ENCODE measurements around the gene BTBD2.

BTBD2 gene

GRCh38 chr19:1981253-1981652, 34.3 kb downstream of the BTBD2 start:
- DNase-seq, result no peak

- DNase-seq, result no peak
Observed at GRCh38 chr19:1980809-1981181, 34.7 kb downstream of the BTBD2 start.

- DNase-seq, result no peak
Observed at GRCh38 chr19:1980091-1980808, 35.3 kb downstream of the BTBD2 start.

- no peak for DNase-seq
Observed at GRCh38 chr19:1979642-1980041, 35.9 kb downstream of the BTBD2 start.

- DNase-seq, result no peak
Observed at GRCh38 chr19:1979017-1979416, 36.5 kb downstream of the BTBD2 start.

- no peak for DNase-seq
Observed at GRCh38 chr19:1978346-1978894, 37.1 kb downstream of the BTBD2 start.

- no peak for DNase-seq
Observed at GRCh38 chr19:1977120-1977519, 38.4 kb downstream of the BTBD2 start.

- DNase-seq, result no peak
Observed at GRCh38 chr19:1975162-1975480, 40.4 kb downstream of the BTBD2 start.

- DNase-seq, result no peak
Observed at GRCh38 chr19:1974381-1975161, 40.9 kb downstream of the BTBD2 start.

- DNase-seq, result no peak
Observed at GRCh38 chr19:1970806-1971502, 44.6 kb downstream of the BTBD2 start.

GRCh38 chr19:1970003-1970805, 45.3 kb downstream of the BTBD2 start:
- no peak for DNase-seq

- DNase-seq, result no peak
Observed at GRCh38 chr19:1969176-1970002, 46.1 kb downstream of the BTBD2 start.

- DNase-seq, result no peak
Observed at GRCh38 chr19:1968279-1969175, 47.0 kb downstream of the BTBD2 start.

GRCh38 chr19:1967087-1967608, 48.4 kb downstream of the BTBD2 start:
- no peak for DNase-seq

- DNase-seq, result no peak
Observed at GRCh38 chr19:1962674-1963073, 52.8 kb downstream of the BTBD2 start.

- no peak for DNase-seq
Observed at GRCh38 chr19:1961000-1961883, 54.3 kb downstream of the BTBD2 start.

GRCh38 chr19:1959928-1960589, 55.5 kb downstream of the BTBD2 start:
- DNase-seq, result no peak

- no peak for DNase-seq
Observed at GRCh38 chr19:1957562-1958248, 57.8 kb downstream of the BTBD2 start.
